ENCODE results near the gene CRNKL1.

CRNKL1 gene

GRCh38 chr20:20052074-20052970 lies at the start of gene CRNKL1, which contains the start of gene CFAP61:
TSS of gene CRNKL1 (minus strand) at chr20:20052466. CDS start at chr20:20052342, 124 bp downstream.
TSS of gene CFAP61 (plus strand) at chr20:20052532. CDS start at chr20:20056654, 4,122 bp downstream.
- TF ChIP-seq ZFX (IDR thresholded peaks at IDR 0.05) (peak; percentile 48; the same call in 1 of the 2 replicates), CTCF (conservative IDR thresholded peaks at IDR 0.05) (no peak; the same call in 1 of the 2 replicates)
- peak within 1 kb of the TSS; percentile 99 for H3K27ac ChIP-seq

GRCh38 chr20:20100881-20101280 lies 48.6 kb upstream of the CRNKL1 start:
- no peak for TF ChIP-seq ZFX (IDR thresholded peaks at IDR 0.05)
- no peak for TF ChIP-seq CTCF (conservative IDR thresholded peaks at IDR 0.05)
- H3K27ac ChIP-seq, result no peak overlapping the region

- H3K27ac ChIP-seq, result no peak overlapping the region
- TF ChIP-seq ZFX (IDR thresholded peaks at IDR 0.05), result no peak
- TF ChIP-seq CTCF (conservative IDR thresholded peaks at IDR 0.05), result no peak
Observed at GRCh38 chr20:20096421-20096820, 44.2 kb upstream of the CRNKL1 start.

- TF ChIP-seq CTCF (conservative IDR thresholded peaks at IDR 0.05) (no peak), ZFX (IDR thresholded peaks at IDR 0.05) (no peak)
- H3K27ac ChIP-seq, result no peak overlapping the region
Observed at GRCh38 chr20:20095114-20095872, 43.0 kb upstream of the CRNKL1 start.

GRCh38 chr20:20094410-20094809 lies 42.1 kb upstream of the CRNKL1 start:
- H3K27ac ChIP-seq, result no peak overlapping the region
- TF ChIP-seq ZFX (IDR thresholded peaks at IDR 0.05) (no peak), CTCF (conservative IDR thresholded peaks at IDR 0.05) (no peak)

GRCh38 chr20:20092827-20093226 lies 40.6 kb upstream of the CRNKL1 start:
- TF ChIP-seq CTCF (conservative IDR thresholded peaks at IDR 0.05) (no peak), ZFX (IDR thresholded peaks at IDR 0.05) (no peak)

GRCh38 chr20:20089939-20090338 lies 37.7 kb upstream of the CRNKL1 start:
- H3K27ac ChIP-seq, result no peak overlapping the region
- TF ChIP-seq ZFX (IDR thresholded peaks at IDR 0.05) (no peak), CTCF (conservative IDR thresholded peaks at IDR 0.05) (no peak)

More at GRCh38 chr20:20092827-20093226, 40.6 kb upstream of the CRNKL1 start:
- no peak overlapping the region for H3K27ac ChIP-seq

All from C4-2B (cell line).